Transverse colon (tissue), 4 donors: ENCODE data around the gene MLH3.

ENCODE experiments used
- EP300 ChIP-seq: sonication (generic); formaldehyde crosslinking; IDR thresholded peaks from one replicate; pipeline ENCODE4 v1.6.1; 2017; ENCODE audit warnings: antibody characterized with exemption, low read depth
- POLR2A ChIP-seq: fragments of 450-650 bp; IDR thresholded peaks from one replicate; pipeline ENCODE4 v1.6.1; 2016; ENCODE audit warnings: antibody characterized with exemption, mild to moderate bottlenecking, moderate library complexity
- POLR2AphosphoS5 ChIP-seq, 3 donors: sonication (generic); formaldehyde crosslinking; IDR thresholded peaks; one replicate each; pipeline ENCODE4 v1.6.1; 2016; ENCODE audit warnings: antibody characterized with exemption in 3 of 3
- TF ChIP-seq, protein P1 (sequence below), 5 experiments: fragments of 200-600 bp in 3 of 5; fragments of 450-650 bp in 2 of 5; sonication (generic) in 3 of 5; IDR thresholded peaks; 1 replicate in 2 of 5; 2 replicates in 3 of 5; pipeline ENCODE4 v1.5.1; 2016 to 2017; ENCODE audit warnings: antibody characterized with exemption in 5 of 5, inconsistent platforms in 3 of 5, mild to moderate bottlenecking in 2 of 5, moderate library complexity in 1 of 5

DNA sequence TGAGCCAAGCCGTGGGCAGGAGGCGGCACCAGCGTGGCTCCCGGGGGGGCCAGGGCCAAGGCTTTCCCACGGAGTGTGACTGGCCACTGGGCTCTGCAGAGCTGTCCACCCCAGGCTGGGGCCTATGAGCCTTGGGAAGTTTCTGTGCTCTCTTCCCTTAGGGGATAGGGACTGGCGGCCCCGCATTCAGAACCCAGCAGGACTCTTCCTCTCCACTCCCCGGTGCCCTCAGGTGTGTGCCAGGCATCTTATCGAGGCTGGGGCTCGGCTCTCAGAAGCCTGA lies 66.3 kb downstream of the MLH3 start:
- TF ChIP-seq, protein P1, sequence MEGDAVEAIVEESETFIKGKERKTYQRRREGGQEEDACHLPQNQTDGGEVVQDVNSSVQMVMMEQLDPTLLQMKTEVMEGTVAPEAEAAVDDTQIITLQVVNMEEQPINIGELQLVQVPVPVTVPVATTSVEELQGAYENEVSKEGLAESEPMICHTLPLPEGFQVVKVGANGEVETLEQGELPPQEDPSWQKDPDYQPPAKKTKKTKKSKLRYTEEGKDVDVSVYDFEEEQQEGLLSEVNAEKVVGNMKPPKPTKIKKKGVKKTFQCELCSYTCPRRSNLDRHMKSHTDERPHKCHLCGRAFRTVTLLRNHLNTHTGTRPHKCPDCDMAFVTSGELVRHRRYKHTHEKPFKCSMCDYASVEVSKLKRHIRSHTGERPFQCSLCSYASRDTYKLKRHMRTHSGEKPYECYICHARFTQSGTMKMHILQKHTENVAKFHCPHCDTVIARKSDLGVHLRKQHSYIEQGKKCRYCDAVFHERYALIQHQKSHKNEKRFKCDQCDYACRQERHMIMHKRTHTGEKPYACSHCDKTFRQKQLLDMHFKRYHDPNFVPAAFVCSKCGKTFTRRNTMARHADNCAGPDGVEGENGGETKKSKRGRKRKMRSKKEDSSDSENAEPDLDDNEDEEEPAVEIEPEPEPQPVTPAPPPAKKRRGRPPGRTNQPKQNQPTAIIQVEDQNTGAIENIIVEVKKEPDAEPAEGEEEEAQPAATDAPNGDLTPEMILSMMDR (IDR thresholded peaks at IDR 0.05): no peak
- TF ChIP-seq POLR2A: no peak
- no peak for TF ChIP-seq POLR2AphosphoS5 (IDR thresholded peaks at IDR 0.05)
- no peak for TF ChIP-seq EP300
